Activated naive CD8-positive, alpha-beta T cell treated with anti-CD3 and anti-CD28 coated beads, Interleukin-2, amount 50 U/mL, for 24 hours (primary cell): ENCODE measurements around the gene HAUS3.
"Not testable (repeated sequence)": the region's sequence is repeated elsewhere in the genome, so short reads cannot be mapped to it uniquely, and the experiment has no call there.

Experiments
- ATAC-seq: fragments of 150-1000 bp; cut with Tn5 transposase; one replicate; pipeline ENCODE4 v1.10.0; 2021
- DNase-seq: peaks from one replicate; pipeline ENCODE4 v3.0.0; 2021
- H3K27ac Mint-ChIP-seq: one replicate; pipeline ENCODE4 v1.8.0; 2021; ENCODE audit warnings: mild to moderate bottlenecking, mixed read lengths
- H3K27me3 Mint-ChIP-seq: one replicate; pipeline ENCODE4 v1.8.0; 2021; ENCODE audit warnings: mixed read lengths
- H3K36me3 Mint-ChIP-seq: one replicate; pipeline ENCODE4 v1.8.0; 2021; ENCODE audit warnings: low read depth, mixed read lengths
- H3K4me1 Mint-ChIP-seq: one replicate; pipeline ENCODE4 v1.8.0; 2021; ENCODE audit warnings: mixed read lengths
- H3K4me3 Mint-ChIP-seq: one replicate; pipeline ENCODE4 v1.8.0; 2021; ENCODE audit warnings: mild to moderate bottlenecking, moderate library complexity, mixed read lengths
- H3K9me3 Mint-ChIP-seq: one replicate; pipeline ENCODE4 v1.8.0; 2021; ENCODE audit warnings: mixed read lengths

The HAUS3 gene

GRCh38 chr4:2283199-2283711 lies 41.3 kb upstream of the HAUS3 start:
- H3K4me3 Mint-ChIP-seq: no peak overlapping the region
- no peaks in the 10 kb centered on the region for H3K36me3 Mint-ChIP-seq
- H3K9me3 Mint-ChIP-seq: no peaks in the 10 kb centered on the region
- no peak overlapping the region for H3K27ac Mint-ChIP-seq
- no peaks in the 10 kb centered on the region for H3K27me3 Mint-ChIP-seq
- DNase-seq (no peak), ATAC-seq (no peak)
- peaks cover 29% of the 10 kb centered on the region for H3K4me1 Mint-ChIP-seq

- peaks cover 29% of the 10 kb centered on the region for H3K4me1 Mint-ChIP-seq
- no peaks in the 10 kb centered on the region for H3K9me3 Mint-ChIP-seq
- H3K36me3 Mint-ChIP-seq: no peaks in the 10 kb centered on the region
- ATAC-seq: peak; percentile 93
- peak overlapping the region; percentile 9 for H3K4me3 Mint-ChIP-seq
- H3K27ac Mint-ChIP-seq: peak overlapping the region; percentile 80
- no peaks in the 10 kb centered on the region for H3K27me3 Mint-ChIP-seq
- peak; percentile 61 for DNase-seq
Observed at GRCh38 chr4:2281575-2282343, 39.8 kb upstream of the HAUS3 start.

GRCh38 chr4:2280531-2281300 lies 38.8 kb upstream of the HAUS3 start:
- ATAC-seq (no peak), DNase-seq (no peak)
- Mint-ChIP-seq H3K27ac (peak overlapping the region; percentile 80), H3K27me3 (no peaks in the 10 kb centered on the region), H3K4me1 (peaks cover 29% of the 10 kb centered on the region), H3K36me3 (no peaks in the 10 kb centered on the region), H3K4me3 (no peak overlapping the region), H3K9me3 (no peaks in the 10 kb centered on the region)

- DNase-seq (no peak), ATAC-seq (no peak)
- Mint-ChIP-seq H3K27me3 (no peaks in the 10 kb centered on the region), H3K36me3 (no peaks in the 10 kb centered on the region), H3K4me1 (peaks cover 21% of the 10 kb centered on the region), H3K27ac (no peak overlapping the region), H3K4me3 (no peak overlapping the region), H3K9me3 (no peaks in the 10 kb centered on the region)
Observed at GRCh38 chr4:2277956-2278355, 36.0 kb upstream of the HAUS3 start.

GRCh38 chr4:2276581-2277325 lies 34.8 kb upstream of the HAUS3 start:
- H3K4me3 Mint-ChIP-seq: no peak overlapping the region
- H3K9me3 Mint-ChIP-seq: no peaks in the 10 kb centered on the region
- ATAC-seq: no peak
- peaks cover 11% of the 10 kb centered on the region for H3K4me1 Mint-ChIP-seq
- H3K27ac Mint-ChIP-seq: no peak overlapping the region
- DNase-seq: no peak
- no peaks in the 10 kb centered on the region for H3K36me3 Mint-ChIP-seq
- H3K27me3 Mint-ChIP-seq: no peaks in the 10 kb centered on the region

- peaks cover under 1% of the 10 kb centered on the region for H3K4me1 Mint-ChIP-seq
- H3K4me3 Mint-ChIP-seq: no peak overlapping the region
- DNase-seq (no peak), ATAC-seq (no peak)
- no peak overlapping the region for H3K27ac Mint-ChIP-seq
- H3K27me3 Mint-ChIP-seq: no peaks in the 10 kb centered on the region
- no peaks in the 10 kb centered on the region for H3K9me3 Mint-ChIP-seq
- no peaks in the 10 kb centered on the region for H3K36me3 Mint-ChIP-seq
Observed at GRCh38 chr4:2275546-2276251, 33.8 kb upstream of the HAUS3 start.

GRCh38 chr4:2275044-2275397 lies 33.1 kb upstream of the HAUS3 start:
- DNase-seq, ATAC-seq, H3K9me3 Mint-ChIP-seq, H3K27ac Mint-ChIP-seq, H3K27me3 Mint-ChIP-seq, H3K4me3 Mint-ChIP-seq, H3K36me3 Mint-ChIP-seq, H3K4me1 Mint-ChIP-seq: not testable (repeated sequence)

- Mint-ChIP-seq H3K4me3 (no peak overlapping the region), H3K27me3 (no peaks in the 10 kb centered on the region), H3K9me3 (no peaks in the 10 kb centered on the region), H3K27ac (no peak overlapping the region), H3K36me3 (no peaks in the 10 kb centered on the region), H3K4me1 (no peaks in the 10 kb centered on the region)
- ATAC-seq (no peak), DNase-seq (no peak)
Observed at GRCh38 chr4:2274320-2275043, 32.6 kb upstream of the HAUS3 start.

- H3K27me3 Mint-ChIP-seq: no peaks in the 10 kb centered on the region
- no peak for ATAC-seq
- no peak for DNase-seq
- no peaks in the 10 kb centered on the region for H3K4me1 Mint-ChIP-seq
- H3K4me3 Mint-ChIP-seq: no peak overlapping the region
- H3K36me3 Mint-ChIP-seq: no peaks in the 10 kb centered on the region
- H3K9me3 Mint-ChIP-seq: no peaks in the 10 kb centered on the region
- H3K27ac Mint-ChIP-seq: no peak overlapping the region
Observed at GRCh38 chr4:2273657-2274319, 31.9 kb upstream of the HAUS3 start.

GRCh38 chr4:2273221-2273620 lies 31.3 kb upstream of the HAUS3 start:
- no peak overlapping the region for H3K4me3 Mint-ChIP-seq
- ATAC-seq (no peak), DNase-seq (no peak)
- H3K36me3 Mint-ChIP-seq: no peaks in the 10 kb centered on the region
- no peaks in the 10 kb centered on the region for H3K4me1 Mint-ChIP-seq
- H3K27me3 Mint-ChIP-seq: no peaks in the 10 kb centered on the region
- H3K27ac Mint-ChIP-seq: no peak overlapping the region
- no peaks in the 10 kb centered on the region for H3K9me3 Mint-ChIP-seq

- ATAC-seq (no peak), DNase-seq (no peak)
- no peaks in the 10 kb centered on the region for H3K27me3 Mint-ChIP-seq
- H3K27ac Mint-ChIP-seq: no peak overlapping the region
- H3K4me3 Mint-ChIP-seq: no peak overlapping the region
- H3K9me3 Mint-ChIP-seq: no peaks in the 10 kb centered on the region
- H3K4me1 Mint-ChIP-seq: no peaks in the 10 kb centered on the region
- no peaks in the 10 kb centered on the region for H3K36me3 Mint-ChIP-seq
Observed at GRCh38 chr4:2272828-2273120, 30.9 kb upstream of the HAUS3 start.

- Mint-ChIP-seq H3K4me1 (no peaks in the 10 kb centered on the region), H3K27me3 (no peaks in the 10 kb centered on the region), H3K27ac (no peak overlapping the region), H3K9me3 (no peaks in the 10 kb centered on the region), H3K36me3 (no peaks in the 10 kb centered on the region), H3K4me3 (no peak overlapping the region)
- ATAC-seq (no peak), DNase-seq (no peak)
Observed at GRCh38 chr4:2272026-2272827, 30.3 kb upstream of the HAUS3 start.
